Measurements from ENCODE around the gene TCEAL4.

Gene TCEAL4

GRCh38 chrX:103585411-103586313 is at the start of gene TCEAL4:
TSS of gene TCEAL4 (plus strand) at chrX:103585515. CDS start at chrX:103586676, 1,161 bp downstream.
- DNase-seq (ENCODE audit: low read depth, low spot score), result no peak

DNA sequence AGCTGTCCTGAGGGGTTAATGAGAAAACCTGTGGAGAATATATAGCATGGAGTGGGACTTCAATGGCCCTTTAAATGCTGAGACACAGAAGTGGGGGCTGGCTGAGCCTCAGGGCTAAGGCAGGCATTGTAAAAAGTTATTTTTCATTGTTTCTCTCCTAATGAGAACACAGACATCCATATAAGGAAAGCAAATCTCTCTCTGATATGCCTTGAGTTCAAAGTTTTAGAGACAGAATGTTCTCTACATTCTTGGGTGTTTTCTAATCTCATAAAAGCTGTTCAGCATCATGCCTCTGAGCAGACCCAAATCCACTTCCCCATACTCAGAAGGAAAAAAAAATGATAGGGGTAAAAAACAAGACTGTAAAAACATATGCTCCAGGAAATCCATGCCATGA is 49.2 kb upstream of the TCEAL4 start:
- DNase-seq (ENCODE audit: low read depth, low spot score), result no peak

GRCh38 chrX:103536732-103537131 is 48.6 kb upstream of the TCEAL4 start:
- DNase-seq (ENCODE audit: low read depth, low spot score), result no peak

- no peak for DNase-seq (ENCODE audit: low read depth, low spot score)
These were observed 47.4 kb upstream of the TCEAL4 start for GRCh38 chrX:103537871-103538387.

DNA sequence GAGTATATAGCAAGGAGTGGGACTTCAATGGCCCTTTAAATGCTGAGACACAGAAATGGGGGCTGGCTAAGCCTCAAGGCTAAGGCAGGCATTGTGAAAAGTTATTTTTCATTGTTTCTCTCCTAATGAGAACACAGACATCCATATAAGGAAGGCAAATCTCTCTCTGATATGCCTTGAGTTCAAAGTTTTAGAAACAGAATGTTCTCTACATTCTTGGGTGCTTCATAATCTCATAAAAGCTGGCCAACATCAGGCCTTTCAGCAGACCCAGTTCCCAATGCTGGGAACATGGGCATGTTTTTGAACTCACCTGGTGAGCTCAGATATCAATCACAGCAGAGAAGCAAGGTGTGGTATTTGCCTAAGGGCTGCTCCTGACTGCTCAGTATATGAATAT is 46.6 kb upstream of the TCEAL4 start:
- DNase-seq (ENCODE audit: low read depth, low spot score), result no peak

- DNase-seq (ENCODE audit: low read depth, low spot score), result no peak
These were observed 45.6 kb upstream of the TCEAL4 start for GRCh38 chrX:103539695-103540094.

GRCh38 chrX:103540145-103540544 is 45.2 kb upstream of the TCEAL4 start:
- DNase-seq (ENCODE audit: low read depth, low spot score), result no peak

DNA sequence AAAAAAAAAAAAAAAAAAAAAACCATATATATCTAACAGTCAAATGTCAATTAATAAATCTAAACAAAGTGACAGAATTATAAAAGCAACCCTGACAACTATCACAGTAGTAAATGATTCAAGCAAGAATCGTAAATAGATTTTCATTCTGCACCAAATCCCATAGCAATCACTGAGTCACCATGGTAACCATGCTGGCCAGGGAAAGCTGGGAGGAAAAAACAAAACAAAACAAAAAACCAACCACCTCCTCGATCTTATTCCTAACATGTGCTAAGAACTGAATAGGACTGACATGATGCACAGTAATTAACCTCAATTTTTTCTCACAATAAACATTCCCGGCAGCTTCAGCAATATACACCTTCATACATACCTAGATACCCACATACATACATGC is 35.4 kb upstream of the TCEAL4 start:
- no peak for DNase-seq (ENCODE audit: low read depth, low spot score)

- no peak for DNase-seq (ENCODE audit: low read depth, low spot score)
These were observed 34.8 kb upstream of the TCEAL4 start for GRCh38 chrX:103550415-103551051.

- no peak for DNase-seq (ENCODE audit: low read depth, low spot score)
These were observed 33.1 kb upstream of the TCEAL4 start for GRCh38 chrX:103552236-103552635.

DNA sequence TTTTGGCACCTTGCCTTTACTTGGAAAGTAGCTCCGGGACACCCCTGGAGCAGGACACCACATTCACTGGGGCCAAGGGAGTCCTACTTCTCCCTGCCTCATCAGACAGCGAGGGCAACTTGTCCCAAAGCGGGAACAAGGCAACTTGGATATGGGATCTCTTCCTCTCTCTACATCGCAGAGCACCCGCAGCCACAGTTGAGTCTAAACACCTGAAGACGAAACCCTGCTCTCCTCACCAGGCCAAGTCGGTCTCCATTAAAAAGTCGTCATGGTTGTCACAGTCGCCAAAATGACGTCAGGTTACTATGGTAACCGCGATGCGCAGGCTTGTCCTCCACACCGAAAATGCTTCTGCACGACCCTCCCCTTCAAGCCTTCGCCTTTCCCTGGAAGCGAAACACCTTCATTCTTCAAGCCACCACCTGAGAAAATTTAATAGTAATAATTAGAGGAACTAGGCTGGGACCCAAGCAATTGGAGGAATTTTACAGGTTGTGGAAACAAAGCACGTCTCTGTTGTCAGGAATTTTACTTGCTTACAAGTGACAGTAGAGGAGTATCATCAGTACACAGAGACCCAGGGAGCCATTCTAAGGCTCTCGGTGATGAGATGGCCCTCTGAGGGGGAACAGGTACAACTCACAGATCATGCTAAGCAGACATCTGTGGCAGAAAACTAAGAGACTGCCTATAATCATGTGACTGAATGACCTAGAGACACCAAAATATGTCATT is 30.5 kb upstream of the TCEAL4 start:
- no peak for DNase-seq (ENCODE audit: low read depth, low spot score)

DNA sequence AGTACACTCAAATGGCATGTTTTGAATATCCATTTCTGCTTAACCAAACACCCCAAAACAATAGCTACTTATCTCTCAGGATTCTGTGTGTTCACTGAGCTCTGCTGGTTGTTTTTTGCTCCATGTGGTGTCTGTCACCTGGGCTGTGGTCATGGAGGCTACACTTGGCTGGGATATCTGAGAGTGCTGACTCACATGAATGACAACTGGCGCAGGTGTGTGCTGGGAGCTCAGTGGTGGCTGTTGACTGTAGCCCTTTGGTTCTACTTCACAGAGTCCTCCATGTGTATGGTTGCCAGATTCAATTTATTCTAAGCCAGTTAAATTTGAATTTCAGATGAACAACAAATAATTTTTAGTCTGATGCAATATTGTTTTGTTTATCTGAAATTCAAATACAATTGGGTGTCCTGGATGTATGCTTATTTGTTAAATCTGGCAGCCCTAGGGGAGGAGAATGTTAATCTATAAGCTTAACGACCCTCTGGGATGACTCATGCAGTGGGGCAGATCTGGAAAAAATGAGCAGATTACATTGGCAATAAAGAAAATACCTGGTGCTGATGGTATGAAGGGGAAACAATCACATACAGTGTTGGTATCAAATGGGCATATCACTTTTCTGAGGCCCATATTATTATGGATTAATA is 28.2 kb upstream of the TCEAL4 start:
- no peak for DNase-seq (ENCODE audit: low read depth, low spot score)

GRCh38 chrX:103560256-103560655 is 25.1 kb upstream of the TCEAL4 start:
- no peak for DNase-seq (ENCODE audit: low read depth, low spot score)

DNA sequence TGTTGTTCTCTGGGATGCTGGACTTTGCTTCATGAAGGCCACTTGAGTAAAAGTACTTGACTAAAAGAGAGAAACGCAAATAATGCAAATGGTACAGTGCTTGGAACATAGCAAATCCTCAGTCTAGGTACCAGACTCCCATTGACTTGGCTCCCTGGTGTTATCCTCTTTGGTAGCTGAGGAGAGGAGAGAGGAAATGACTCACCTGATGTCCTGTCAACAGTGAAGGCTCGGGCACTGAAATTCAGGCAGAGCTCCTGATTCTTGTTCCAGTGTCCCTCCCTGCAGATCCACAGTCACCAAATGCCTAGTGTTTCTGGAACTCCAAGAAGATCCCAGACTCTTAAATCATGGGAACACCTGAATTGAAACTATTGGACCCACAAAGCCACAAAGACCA is 22.5 kb upstream of the TCEAL4 start:
- DNase-seq (ENCODE audit: low read depth, low spot score), result no peak

DNA sequence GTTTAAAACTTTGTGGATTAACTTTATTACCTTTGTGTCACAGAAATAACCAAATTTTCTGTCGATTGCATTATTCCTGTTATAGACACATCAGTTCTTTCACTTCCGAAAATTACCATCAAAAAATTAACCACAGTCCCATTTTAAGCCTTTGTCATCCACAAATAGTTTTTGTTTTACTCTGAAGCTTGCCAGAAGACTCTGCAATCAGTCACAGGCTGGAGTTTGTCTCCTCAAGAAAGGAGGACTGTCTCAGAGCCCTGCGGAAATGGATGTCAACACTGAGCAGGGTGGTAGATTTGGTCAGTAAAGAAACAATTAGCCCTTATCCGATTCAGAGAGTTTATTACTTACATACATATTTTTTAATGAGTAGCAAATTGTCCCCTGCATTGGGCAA is 20.1 kb upstream of the TCEAL4 start:
- DNase-seq (ENCODE audit: low read depth, low spot score), result no peak

GRCh38 chrX:103565752-103566151 is 19.6 kb upstream of the TCEAL4 start:
- DNase-seq (ENCODE audit: low read depth, low spot score), result no peak

DNA sequence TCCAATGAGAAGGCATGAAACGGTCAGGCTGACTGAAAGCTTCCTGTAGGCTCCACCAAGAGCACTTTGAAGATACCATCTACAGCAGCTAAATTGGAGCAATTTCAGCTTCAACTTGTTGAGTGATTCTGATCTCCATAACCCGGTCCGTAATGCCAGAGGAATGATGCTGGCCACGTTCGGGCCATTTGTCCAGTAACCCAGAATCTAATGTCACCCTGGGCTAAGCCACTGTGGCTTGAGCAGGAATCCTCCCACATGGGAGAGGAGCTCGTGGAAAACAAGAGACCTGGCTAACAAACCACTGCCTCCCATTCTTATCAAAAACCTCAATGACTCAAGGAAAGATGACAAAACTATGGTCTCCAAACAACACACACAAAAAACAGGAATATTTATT is 14.2 kb upstream of the TCEAL4 start:
- no peak for DNase-seq (ENCODE audit: low read depth, low spot score)

GRCh38 chrX:103571726-103572125 is 13.6 kb upstream of the TCEAL4 start:
- DNase-seq (ENCODE audit: low read depth, low spot score), result no peak

DNA sequence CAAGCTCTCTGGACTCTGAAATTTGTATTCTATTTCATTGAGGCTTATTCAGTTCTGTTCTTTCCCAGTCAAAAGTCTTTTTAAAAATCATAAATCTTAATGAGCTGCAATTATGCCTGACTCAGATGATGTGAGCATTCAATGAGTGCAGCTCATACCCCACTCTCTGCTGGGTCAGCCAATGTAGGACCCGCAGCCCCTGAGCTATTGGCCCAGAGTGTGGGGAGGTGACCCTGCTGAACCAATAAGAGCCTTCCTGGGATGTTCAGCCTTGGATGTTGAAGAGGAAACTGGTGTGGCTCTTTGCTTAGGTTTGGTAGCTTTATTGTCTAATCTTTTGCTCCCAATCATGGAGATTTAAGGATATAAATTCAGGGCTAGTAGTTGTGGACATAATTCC is 12.1 kb upstream of the TCEAL4 start:
- no peak for DNase-seq (ENCODE audit: low read depth, low spot score)

DNA sequence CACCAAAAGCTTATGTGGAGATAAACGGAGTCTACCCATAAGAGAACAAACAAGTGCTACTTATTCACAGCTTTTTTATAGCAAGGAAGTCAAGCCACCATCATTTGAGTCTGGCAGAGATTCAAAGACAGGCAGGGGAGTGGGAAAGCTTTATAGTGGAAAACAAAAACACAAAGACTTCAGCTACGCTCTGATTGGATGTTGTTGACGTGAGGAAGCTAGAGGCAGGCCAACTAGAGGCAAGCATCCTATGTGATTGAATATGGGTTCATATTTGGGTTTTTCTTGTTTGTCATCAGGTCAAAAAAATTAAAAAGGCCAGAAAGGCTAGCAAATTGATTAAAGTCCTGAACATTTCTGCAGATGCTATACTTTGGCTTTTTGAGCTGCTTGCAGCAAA is 719 bp upstream of the TCEAL4 start:
- no peak for DNase-seq (ENCODE audit: low read depth, low spot score)

DNA sequence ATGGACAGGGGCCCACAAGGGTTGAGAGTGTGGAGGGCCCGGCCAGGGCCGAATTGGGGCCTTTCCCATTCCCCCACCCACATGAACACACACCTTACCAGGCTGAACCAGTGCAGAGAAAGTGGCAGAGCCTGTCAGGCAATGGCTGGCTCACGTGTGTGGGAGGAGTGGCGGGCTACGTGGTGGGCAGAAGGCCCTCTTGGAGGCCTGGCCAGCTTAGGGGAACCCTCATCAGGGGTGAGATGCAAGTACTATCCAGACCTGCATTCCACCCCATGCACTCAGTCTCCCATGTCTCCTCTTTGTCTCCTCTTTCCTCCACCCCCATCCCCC is 965 bp downstream of the TCEAL4 start:
- DNase-seq (ENCODE audit: low read depth, low spot score), result no peak

GRCh38 chrX:103586659-103587058 is 1.3 kb downstream of the TCEAL4 start:
- DNase-seq (ENCODE audit: low read depth, low spot score), result no peak
